CD4-positive, alpha-beta T cell treated with Interleukin-15 for 1 hour (primary cell): ENCODE data around the gene UCP1.
"Not testable (repeated sequence)": the region's sequence is repeated elsewhere in the genome, so short reads cannot be mapped to it uniquely, and the experiment has no call there.

Experiments used
- DNase-seq: peaks from one replicate; pipeline ENCODE4 v3.0.0-alpha.2; 2020

UCP1 gene

GRCh38 chr4:140529434-140529833, 39.3 kb downstream of the UCP1 start:
- no peak for DNase-seq

GRCh38 chr4:140523857-140524742, 44.7 kb downstream of the UCP1 start, which contains the start of gene ELMOD2:
ELMOD2 (plus strand) TSS chr4:140524168; CDS start chr4:140525429, 1,261 bp downstream.
- peak; percentile 98 for DNase-seq

DNA sequence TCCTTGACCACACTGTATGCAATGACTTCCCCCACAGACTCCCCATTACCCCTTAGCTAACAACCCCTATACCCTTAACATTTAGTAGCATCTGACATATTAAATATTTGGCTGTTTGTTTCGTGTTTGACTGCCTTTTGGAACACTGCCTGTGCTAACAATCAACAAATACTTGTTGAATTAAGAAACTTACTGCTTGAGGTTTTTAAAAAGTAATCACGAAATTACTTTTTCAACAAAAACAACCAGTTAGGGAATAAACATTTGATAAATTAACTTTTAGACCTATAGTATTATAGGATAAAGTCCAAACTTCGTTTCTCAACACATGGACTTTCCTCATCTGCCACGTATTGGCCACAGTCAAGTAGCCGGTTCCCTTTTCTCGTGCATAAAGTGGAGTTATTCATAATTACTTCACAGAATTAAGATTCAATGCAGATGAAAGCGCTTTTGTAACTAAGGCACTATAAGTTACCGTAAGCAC, 45.3 kb downstream of the UCP1 start:
- no peak for DNase-seq

DNA sequence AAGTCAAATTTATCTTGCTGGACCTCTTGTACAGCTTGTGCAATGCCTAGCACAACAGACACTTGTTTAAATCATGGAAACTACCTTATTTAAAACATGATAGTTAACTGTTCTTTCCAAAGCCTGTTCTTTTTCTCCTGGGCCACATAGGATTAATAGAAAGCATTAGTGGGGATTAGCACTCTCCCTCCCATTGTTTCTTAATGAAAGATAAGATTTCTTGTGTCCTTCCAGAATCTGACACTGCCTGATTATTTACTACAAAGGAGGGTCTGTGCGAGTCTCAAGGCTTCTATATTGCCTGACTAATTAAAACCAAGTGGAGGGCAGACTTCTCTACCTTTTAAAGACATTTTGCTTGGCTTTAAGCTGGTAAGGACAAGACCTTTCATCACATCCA, 53.3 kb downstream of the UCP1 start:
- no peak for DNase-seq

DNA sequence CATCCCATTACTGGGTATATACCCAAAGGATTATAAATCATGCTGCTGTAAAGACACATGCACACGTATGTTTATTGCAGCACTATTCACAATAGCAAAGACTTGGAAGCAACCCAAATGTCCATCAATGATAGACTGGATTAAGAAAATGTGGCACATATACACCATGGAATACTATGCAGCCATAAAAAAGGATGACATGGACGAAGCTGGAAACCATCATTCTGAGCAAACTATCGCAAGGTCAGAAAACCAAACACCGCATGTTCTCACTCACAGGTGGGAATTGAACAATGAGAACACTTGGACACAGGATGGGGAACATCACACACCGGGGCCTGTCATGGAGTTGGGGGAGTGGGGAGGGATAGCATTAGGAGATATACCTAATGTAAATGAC, 55.0 kb downstream of the UCP1 start:
- not testable (repeated sequence) for DNase-seq
